Testis (tissue), 2 donors: ENCODE data around the gene UBA1.

Experiments
- POLR2A ChIP-seq: fragments of 450-650 bp; IDR thresholded peaks from one replicate; pipeline ENCODE4 v1.6.1; 2017; ENCODE audit warnings: antibody characterized with exemption, mild to moderate bottlenecking, moderate library complexity
- TF ChIP-seq, protein P1 (sequence below), 3 experiments: fragments of 450-650 bp in 2 of 3; fragments of 200-600 bp in 1 of 3; sonication (generic) in 1 of 3; IDR thresholded peaks; one replicate each; pipeline ENCODE4 v1.5.1; 2016 to 2019; ENCODE audit warnings: antibody characterized with exemption in 3 of 3, mild to moderate bottlenecking in 2 of 3, moderate library complexity in 1 of 3

DNA sequence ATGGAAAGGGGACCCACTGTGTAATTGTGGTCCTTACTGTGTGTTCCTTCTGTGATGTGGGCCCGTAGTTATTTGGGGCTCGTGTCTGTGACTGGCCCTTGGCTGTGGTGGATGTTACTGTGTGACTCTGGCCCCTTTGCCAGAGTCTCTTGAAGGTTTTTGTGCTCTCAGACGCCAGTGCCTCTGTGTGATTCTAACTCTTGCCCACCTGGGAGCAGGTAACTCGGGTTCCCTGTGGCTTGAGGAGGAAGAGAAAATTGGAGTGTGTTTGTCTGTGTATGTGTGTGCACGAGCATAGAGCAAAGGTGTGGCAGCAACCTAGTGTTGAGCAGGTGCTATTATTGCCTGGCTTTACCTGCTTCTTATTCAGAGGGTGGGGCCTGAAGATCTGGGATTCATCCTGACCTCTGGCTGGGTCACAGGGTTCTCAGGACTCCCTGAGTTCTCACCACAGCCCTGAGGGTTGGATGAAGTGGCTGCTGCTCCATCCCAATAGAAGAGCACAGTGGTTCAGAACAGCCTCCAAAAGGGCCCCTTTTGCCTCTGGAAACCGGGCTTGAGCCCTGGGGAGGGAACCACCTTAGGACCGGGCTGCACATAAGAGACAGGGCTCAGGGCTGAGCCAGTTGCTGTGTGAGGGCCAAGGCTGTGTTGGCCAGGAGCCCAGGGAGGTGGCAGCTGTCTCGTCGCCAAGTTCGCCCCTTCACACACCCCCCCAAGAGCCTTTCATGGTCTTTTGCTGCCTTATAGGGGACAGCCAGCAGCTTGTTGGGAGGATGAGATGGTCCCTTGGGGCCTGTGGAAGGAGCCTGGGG is 47.3 kb upstream of the UBA1 start:
- TF ChIP-seq, protein P1, sequence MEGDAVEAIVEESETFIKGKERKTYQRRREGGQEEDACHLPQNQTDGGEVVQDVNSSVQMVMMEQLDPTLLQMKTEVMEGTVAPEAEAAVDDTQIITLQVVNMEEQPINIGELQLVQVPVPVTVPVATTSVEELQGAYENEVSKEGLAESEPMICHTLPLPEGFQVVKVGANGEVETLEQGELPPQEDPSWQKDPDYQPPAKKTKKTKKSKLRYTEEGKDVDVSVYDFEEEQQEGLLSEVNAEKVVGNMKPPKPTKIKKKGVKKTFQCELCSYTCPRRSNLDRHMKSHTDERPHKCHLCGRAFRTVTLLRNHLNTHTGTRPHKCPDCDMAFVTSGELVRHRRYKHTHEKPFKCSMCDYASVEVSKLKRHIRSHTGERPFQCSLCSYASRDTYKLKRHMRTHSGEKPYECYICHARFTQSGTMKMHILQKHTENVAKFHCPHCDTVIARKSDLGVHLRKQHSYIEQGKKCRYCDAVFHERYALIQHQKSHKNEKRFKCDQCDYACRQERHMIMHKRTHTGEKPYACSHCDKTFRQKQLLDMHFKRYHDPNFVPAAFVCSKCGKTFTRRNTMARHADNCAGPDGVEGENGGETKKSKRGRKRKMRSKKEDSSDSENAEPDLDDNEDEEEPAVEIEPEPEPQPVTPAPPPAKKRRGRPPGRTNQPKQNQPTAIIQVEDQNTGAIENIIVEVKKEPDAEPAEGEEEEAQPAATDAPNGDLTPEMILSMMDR (IDR thresholded peaks at IDR 0.05), result no peak
- TF ChIP-seq POLR2A, result no peak
